ENCODE measurements around the gene CCDC92. TPM values are rescaled to one million over a fixed set of nuclear protein-coding genes. Genes with fewer than 3 reads are reported as not detected.

CCDC92 gene
- total RNA-seq, 1 donor from 2014 or later, result 25.9 TPM

DNA sequence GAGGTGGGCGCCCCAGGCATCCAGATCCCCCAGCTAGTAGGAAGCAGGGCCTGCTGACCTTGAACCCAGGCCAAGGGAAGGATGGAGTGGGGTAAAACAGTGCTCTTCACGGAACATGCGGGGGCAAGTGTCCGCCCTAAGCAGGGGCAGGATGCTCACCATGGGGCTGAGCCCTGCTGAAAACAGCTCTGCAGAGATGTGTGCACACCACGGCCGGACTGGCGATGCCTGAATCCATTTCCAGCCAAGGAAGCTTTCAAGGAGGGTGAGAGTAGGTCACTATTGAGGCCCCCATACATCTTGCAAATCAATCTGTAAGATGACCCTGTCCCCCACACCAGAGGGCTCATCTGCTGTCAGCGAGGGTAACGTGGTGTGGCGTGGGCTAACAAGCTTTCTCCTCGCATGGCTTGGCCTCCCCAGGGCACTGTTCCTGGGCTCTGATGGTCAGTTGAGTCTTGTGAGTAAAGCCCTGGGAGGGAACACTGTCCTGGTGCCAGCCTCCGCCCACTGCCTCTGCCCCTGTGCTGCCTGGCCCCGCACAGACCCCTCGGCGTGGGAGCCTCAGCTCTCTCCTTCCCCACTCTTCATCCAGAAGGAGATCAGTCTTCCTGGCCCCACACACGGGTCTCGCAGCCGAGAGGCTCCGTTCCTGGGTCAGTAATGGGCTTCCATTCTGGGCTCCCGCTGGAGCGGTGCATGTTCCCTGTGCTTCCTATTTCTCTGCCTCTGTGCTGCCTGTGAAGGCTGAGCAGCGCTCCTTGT lies 69.1 kb downstream of the CCDC92 start:
- no peak for TF ChIP-seq CTCF (conservative IDR thresholded peaks at IDR 0.05; ENCODE audit: low read depth, low read length)
- DNase-seq (ENCODE audit: low read depth), result no peak
- peak overlapping the region; percentile 27 for H3K4me3 ChIP-seq (ENCODE audit: low read depth, low read length)

GRCh38 chr12:123902821-123903220 lies 69.8 kb downstream of the CCDC92 start:
- no peak for TF ChIP-seq CTCF (conservative IDR thresholded peaks at IDR 0.05; ENCODE audit: low read depth, low read length)
- no peak for DNase-seq (ENCODE audit: low read depth)

DNA sequence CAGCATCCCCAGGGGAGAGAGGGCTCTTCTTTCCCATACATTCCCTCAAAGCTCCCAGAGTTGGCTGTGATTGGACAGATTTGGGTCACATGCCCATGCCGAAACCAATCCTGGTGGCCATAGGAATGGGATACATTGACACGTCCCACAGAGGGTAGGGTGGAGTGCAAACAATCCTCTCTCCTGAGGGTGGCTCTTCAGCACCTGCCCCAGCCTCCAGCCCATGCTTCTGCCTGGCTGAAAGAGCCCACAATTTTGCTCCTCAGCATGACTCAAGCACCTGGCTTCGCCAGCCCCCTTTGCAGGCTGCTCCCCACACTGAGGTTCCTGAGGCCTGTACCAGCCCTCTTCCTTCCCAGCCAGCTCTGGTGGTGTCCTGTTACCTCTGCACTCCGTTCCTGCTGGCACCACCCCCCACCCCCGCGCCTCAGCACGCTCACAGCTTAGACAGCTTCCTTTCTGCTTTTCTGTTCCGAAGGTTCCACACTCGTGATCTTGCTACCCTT lies 71.7 kb downstream of the CCDC92 start:
- DNase-seq (ENCODE audit: low read depth), result no peak
- TF ChIP-seq CTCF (conservative IDR thresholded peaks at IDR 0.05; ENCODE audit: low read depth, low read length), result no peak
- no peak overlapping the region for H3K4me3 ChIP-seq (ENCODE audit: low read depth, low read length)

More at GRCh38 chr12:123902821-123903220, 69.8 kb downstream of the CCDC92 start:
- H3K4me3 ChIP-seq (ENCODE audit: low read depth, low read length), result no peak overlapping the region

DNA sequence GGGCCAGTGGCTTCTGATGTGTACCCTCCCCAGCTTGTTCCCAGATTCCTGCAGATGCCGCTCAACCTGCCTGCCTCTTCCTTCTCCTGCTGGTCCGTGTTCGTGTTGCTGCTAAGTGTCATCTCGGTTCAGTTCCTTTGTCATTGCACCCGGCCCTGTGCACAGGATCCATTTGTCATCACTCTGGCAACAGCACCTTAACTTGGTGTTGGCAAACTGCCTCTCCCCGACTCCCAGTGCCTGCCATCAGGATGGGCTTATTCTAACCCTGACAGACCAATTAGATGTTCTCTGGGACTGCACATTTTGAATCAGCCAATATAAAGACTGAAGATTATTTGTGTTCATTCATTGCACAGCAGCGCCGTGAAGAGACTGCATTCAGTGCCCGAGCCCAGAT lies 73.3 kb downstream of the CCDC92 start:
- no peak for TF ChIP-seq CTCF (conservative IDR thresholded peaks at IDR 0.05; ENCODE audit: low read depth, low read length)
- DNase-seq (ENCODE audit: low read depth), result no peak
- no peak overlapping the region for H3K4me3 ChIP-seq (ENCODE audit: low read depth, low read length)

- no peak for TF ChIP-seq CTCF (conservative IDR thresholded peaks at IDR 0.05; ENCODE audit: low read depth, low read length)
- DNase-seq (ENCODE audit: low read depth), result no peak
- H3K4me3 ChIP-seq (ENCODE audit: low read depth, low read length), result no peak overlapping the region
Observed at GRCh38 chr12:123898673-123899072, 74.0 kb downstream of the CCDC92 start.

- TF ChIP-seq CTCF (conservative IDR thresholded peaks at IDR 0.05; ENCODE audit: low read depth, low read length), result no peak
- DNase-seq (ENCODE audit: low read depth), result no peak
- H3K4me3 ChIP-seq (ENCODE audit: low read depth, low read length), result no peak overlapping the region
Observed at GRCh38 chr12:123897221-123897620, 75.4 kb downstream of the CCDC92 start.

DNA sequence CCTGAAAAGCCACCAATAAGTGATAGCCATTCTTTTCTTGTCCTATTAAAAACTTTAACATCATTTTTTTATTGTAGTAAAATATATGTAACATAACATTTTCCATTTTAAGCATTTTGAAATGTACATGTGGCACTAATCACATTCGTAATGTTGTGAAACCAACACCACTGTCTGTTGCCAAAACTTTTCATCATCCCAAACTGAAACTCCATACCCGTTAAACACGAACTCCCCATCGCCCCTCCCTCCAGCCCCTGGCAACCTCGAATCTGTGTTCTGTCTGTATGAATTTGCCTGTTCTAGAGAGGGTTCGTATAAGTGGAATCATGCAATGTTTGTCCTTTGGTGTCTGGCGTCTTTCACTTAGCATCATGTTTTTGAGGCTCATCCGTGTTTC lies 75.9 kb downstream of the CCDC92 start:
- no peak overlapping the region for H3K4me3 ChIP-seq (ENCODE audit: low read depth, low read length)
- no peak for DNase-seq (ENCODE audit: low read depth)
- TF ChIP-seq CTCF (conservative IDR thresholded peaks at IDR 0.05; ENCODE audit: low read depth, low read length), result no peak
